NT2/D1 (cell line): ENCODE measurements around the gene FAM117A.

Experiments
- SUZ12 ChIP-seq: IDR thresholded peaks from 2 replicates; pipeline ENCODE4 v1.6.1; 2011; ENCODE audit not compliant: insufficient read length, insufficient read depth; ENCODE audit errors: extremely low read depth
- YY1 ChIP-seq: IDR thresholded peaks from 2 replicates; pipeline ENCODE4 v1.6.1; 2011; ENCODE audit not compliant: insufficient read length, insufficient read depth
- ZNF274 ChIP-seq: IDR thresholded peaks from 2 replicates; pipeline ENCODE4 v1.6.1; 2011; ENCODE audit warnings: mild to moderate bottlenecking, low read depth, low read length

GRCh38 chr17:49734515-49735490 lies 29.1 kb downstream of the FAM117A start:
- TF ChIP-seq ZNF274 (no peak), SUZ12 (no peak), YY1 (no peak)
